WI38 (cell line): ENCODE measurements around the gene ACVR1.

ENCODE experiments used
- H3K4me3 ChIP-seq: 2 replicates; pipeline ENCODE4 v1.5.1; 2011; ENCODE audit warnings: low read depth, mild to moderate bottlenecking, control low read depth, low read length
- TF ChIP-seq, protein P1 (sequence below): IDR thresholded peaks from 2 replicates; pipeline ENCODE4 v1.5.1; 2012; ENCODE audit warnings: low read depth, mild to moderate bottlenecking, control low read depth, low read length

Gene ACVR1

DNA sequence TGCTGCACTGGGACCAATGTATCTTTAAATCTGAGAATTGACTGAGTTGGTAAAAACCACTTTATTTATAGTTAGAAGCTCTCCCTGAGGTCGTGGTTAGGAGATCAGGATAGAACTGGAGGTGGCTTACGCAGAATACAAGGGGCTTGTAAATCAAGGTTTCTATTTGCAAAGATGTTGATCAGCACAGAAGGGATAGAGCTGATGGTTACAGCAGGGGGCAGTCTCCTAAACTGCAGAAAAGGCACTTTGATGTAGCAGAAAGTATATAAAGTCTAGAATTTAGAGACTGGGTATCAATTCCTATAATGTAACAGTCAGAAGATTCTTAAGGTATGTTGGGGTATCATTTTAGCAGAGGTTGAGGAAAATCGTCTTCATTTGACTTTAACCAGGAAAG is 25.2 kb upstream of the ACVR1 start:
- TF ChIP-seq, protein P1, sequence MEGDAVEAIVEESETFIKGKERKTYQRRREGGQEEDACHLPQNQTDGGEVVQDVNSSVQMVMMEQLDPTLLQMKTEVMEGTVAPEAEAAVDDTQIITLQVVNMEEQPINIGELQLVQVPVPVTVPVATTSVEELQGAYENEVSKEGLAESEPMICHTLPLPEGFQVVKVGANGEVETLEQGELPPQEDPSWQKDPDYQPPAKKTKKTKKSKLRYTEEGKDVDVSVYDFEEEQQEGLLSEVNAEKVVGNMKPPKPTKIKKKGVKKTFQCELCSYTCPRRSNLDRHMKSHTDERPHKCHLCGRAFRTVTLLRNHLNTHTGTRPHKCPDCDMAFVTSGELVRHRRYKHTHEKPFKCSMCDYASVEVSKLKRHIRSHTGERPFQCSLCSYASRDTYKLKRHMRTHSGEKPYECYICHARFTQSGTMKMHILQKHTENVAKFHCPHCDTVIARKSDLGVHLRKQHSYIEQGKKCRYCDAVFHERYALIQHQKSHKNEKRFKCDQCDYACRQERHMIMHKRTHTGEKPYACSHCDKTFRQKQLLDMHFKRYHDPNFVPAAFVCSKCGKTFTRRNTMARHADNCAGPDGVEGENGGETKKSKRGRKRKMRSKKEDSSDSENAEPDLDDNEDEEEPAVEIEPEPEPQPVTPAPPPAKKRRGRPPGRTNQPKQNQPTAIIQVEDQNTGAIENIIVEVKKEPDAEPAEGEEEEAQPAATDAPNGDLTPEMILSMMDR, result no peak
- no peak overlapping the region for H3K4me3 ChIP-seq

DNA sequence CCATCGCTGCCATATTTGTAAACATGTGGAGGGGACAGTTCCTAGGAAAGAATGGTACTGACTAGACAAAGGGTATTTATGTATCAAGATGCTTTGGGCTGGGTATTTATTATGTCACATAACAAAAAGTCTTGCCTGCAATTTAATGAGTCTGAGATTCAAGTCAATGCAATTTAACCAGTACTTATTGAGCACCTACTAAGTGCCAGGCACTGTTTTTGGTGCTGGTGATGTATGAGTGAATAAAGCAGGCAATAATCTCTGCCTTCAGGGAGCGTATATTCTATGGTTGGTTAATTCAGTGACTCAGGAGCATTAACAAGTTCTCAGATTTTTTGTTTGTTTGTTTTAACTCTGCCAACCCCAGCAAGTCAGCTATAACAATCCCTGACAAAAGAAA is 24.6 kb upstream of the ACVR1 start:
- TF ChIP-seq, protein P1, result no peak
- H3K4me3 ChIP-seq, result no peak overlapping the region

DNA sequence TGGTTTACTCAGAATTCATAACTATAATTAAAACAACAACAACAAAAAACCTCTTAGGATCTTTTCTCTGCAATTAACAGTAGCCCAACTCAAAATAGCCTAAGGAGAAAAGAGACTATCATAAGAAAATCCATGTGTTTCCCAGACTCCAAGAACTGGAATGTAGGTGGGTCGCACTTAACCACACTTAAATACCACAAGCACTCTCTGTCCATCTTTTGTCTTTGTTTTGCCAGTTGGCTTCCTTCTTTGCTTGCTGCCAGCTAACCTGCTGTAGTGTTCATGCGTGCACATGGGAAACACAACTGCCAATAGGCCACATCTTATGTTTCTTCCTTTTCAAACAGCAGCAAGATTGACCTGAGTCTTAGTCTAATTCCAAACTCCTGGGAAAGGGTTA is 24.1 kb upstream of the ACVR1 start:
- TF ChIP-seq, protein P1, result no peak
- H3K4me3 ChIP-seq, result no peak overlapping the region

DNA sequence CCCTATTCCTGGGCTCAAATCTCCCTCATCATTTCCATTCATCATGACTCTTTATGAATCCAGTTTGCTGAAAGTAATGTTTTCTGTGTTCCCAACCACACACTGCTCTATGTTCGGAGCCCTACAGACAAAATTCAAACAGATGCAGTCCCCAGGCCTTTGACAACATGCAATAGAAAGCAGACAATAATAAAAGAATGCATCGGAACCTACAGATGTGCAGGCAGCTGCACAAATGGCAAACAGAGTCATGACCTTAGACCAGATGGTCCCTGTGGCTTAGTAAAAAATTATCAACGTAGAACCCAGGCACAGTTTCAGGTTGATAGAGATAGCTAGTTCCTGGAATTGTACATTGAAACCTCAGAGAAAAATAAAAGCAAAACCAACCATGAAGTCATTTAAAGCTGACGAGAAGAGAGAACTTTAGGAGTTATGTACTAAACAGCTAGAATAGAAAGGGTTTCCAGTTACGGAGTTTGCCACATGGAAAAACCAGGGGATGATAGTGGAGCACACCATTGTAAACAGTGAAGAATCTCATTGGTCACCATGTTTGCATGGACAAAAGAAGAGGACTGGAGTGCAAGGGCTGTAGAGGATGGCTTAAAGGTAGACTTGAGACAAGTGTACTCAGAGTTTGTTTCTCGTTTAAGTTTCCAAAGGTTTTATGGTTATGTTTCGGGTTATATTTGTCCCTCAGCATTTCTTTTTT is 23.2 kb upstream of the ACVR1 start:
- H3K4me3 ChIP-seq, result no peak overlapping the region
- TF ChIP-seq, protein P1, result no peak

DNA sequence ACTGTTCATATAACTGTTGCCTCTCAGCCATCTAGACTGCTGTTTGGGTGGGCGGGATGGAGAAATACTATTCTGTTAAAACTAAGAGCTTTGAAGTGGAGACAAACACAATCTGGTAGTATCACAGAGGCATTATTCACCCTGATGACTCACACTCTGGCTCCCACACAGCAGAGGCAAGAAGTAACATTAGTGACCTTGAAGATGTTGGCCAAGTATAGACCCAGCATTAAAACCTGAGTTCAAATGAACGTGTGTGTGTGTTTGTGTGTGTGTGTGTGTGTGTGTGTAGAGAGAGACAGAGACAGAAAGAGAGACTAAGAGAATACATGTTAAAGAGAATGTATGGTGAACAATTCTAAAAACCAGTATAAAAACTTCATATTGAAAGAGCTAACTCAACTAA is 22.5 kb upstream of the ACVR1 start:
- H3K4me3 ChIP-seq, result no peak overlapping the region
- TF ChIP-seq, protein P1, result no peak

DNA sequence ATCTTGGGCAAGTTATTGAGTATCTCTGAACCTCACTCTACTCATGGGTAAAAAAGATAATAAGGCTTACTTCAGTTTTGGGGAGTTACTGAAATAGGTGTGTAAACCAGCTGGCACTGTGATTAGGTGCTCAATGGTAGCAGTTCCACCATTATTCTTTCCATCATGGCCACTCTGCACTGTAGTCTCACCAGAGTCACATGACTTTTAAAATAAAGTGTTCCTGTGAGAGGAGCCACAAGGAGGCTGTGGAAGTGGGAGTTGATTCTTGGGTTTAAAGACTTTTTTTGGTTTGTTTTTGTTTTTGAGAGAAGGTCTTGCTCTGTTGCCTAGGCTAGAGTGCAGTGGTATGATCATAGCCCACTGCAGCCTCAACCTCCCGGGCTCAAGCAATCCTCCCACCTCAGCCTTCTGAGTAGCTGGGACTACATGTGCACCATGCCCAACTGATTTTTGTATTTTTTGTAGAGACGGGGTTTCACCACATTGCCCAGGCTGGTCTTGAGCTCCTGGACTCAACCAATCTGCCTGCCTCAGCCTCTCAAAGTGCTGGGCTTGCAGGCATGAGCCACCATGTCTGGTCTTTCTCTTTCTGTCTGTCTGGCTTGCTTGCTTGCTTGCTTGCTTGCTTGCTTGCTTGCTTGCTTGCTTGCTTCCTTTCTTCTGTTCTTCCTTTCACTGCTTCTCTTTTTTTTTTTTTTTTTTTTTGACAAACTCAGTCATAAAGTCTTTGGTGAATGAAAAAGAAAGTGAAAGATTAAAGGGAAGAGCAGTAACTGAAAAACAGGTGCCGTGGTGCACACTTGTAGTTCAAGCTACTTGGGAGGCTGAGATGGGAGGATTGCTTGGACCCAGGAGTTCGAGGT is 21.2 kb upstream of the ACVR1 start:
- TF ChIP-seq, protein P1, result no peak
- H3K4me3 ChIP-seq, result no peak overlapping the region

DNA sequence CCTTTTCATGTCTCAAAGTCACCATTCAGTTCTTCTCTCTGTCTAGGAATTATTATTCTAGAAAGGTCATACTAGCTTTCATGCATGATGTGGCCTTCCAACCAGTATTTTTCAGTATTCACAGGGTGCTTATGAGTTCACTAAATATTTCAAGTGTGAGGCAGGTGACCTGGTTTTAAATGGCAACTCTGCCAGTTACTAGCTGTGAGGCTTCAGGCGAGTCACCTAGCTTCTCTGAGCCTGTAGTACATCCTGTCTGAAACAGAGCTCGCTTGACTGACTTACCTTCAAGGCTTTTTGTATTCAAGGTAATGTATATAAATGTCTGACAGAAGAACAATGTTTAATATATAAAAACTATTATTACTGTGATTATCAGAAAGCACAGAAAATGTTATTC is 19.4 kb upstream of the ACVR1 start:
- TF ChIP-seq, protein P1, result no peak
- no peak overlapping the region for H3K4me3 ChIP-seq
